ENCODE measurements around the gene ANKS1B. TPM values are rescaled to one million over a fixed set of nuclear protein-coding genes. Genes with fewer than 3 reads are reported as not detected.
"Not testable (repeated sequence)": the region's sequence is repeated elsewhere in the genome, so short reads cannot be mapped to it uniquely, and the experiment has no call there.

ANKS1B gene
- total RNA-seq, 1 donor from 2014 or later: 5.6 TPM

- no peak overlapping the region for H3K27ac Mint-ChIP-seq (ENCODE audit: unreplicated experiment)
- H3K36me3 Mint-ChIP-seq (ENCODE audit: low read depth): no peaks in the 10 kb centered on the region
- no peaks in the 10 kb centered on the region for H3K27me3 Mint-ChIP-seq (ENCODE audit: low read depth)
- TF ChIP-seq CTCF (conservative IDR thresholded peaks at IDR 0.05): no peak
- no peak for DNase-seq (ENCODE audit: low read depth, low spot score)
- peaks cover 6% of the 10 kb centered on the region for H3K9me3 Mint-ChIP-seq
- peaks cover 9% of the 10 kb centered on the region for H3K4me1 Mint-ChIP-seq
- no peak overlapping the region for H3K4me3 Mint-ChIP-seq
These were observed 388.0 kb downstream of the ANKS1B start for GRCh38 chr12:99596762-99597161.

DNA sequence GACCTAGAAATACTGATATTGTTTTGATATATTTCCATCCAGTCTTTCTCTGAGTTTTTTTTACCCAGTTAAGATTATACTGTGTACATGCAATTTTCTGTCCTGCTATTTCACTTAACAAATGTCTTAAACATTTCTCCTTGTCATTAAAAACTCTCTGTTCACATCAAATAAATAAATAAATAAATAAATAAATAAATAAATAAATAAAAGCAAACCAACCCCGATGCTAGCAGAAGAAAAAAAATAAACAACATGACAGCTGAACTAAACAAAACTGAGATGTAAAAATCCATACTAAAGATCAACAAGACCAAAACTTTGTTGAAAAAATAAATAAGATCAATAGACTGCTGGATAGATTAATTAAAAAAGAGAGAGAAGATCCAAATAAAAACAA lies 407.6 kb downstream of the ANKS1B start:
- not testable (repeated sequence) for H3K4me1 Mint-ChIP-seq; DNase-seq (ENCODE audit: low read depth, low spot score); H3K4me3 Mint-ChIP-seq

DNA sequence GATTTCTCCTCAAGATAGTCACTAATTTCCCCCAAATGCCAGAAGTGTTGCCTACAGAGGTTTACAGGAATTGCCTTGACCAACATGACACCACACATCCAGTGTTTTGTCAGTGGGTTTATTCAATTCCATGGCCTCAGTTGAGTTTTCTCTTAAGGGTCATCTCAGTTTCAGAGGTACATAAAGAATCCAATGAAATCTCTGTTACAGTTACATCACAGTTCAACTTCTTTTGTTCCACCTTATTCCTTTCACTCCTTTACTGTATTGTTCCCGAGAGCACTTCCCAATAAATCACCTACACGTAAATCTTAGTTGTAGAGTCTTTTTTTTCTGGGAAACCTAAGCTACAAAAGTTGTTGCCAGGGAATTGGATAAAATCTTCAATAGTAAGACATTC lies 410.8 kb downstream of the ANKS1B start:
- DNase-seq (ENCODE audit: low read depth, low spot score): no peak
- no peak for TF ChIP-seq CTCF (conservative IDR thresholded peaks at IDR 0.05)
- Mint-ChIP-seq H3K36me3 (ENCODE audit: low read depth) (peaks cover 3% of the 10 kb centered on the region), H3K9me3 (no peaks in the 10 kb centered on the region), H3K27me3 (ENCODE audit: low read depth) (no peaks in the 10 kb centered on the region), H3K4me3 (no peak overlapping the region), H3K27ac (ENCODE audit: unreplicated experiment) (no peak overlapping the region), H3K4me1 (no peaks in the 10 kb centered on the region)

More for the DNA sequence above, 407.6 kb downstream of the ANKS1B start:
- not testable (repeated sequence) for H3K36me3 Mint-ChIP-seq (ENCODE audit: low read depth); H3K9me3 Mint-ChIP-seq; H3K27ac Mint-ChIP-seq (ENCODE audit: unreplicated experiment); H3K27me3 Mint-ChIP-seq (ENCODE audit: low read depth)

DNA sequence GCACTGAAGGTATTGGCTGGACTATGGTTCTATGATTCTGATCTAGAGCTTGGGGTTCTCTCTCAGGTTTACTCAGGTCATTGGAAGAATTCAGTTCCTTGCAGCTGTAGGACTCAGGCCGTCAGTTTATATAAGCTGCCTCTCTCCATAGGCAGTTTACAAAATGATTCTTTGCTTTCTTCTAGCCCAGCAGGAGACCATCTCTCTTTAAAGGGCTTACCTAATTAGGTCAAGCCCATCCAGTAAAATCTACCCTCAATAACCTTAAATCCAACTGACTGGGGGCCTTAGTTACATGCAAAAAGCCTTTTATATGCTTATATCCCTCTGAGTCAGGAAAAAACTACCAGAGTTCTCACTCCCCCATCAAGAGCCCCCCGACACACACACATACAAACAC lies 417.7 kb downstream of the ANKS1B start:
- no peak overlapping the region for H3K27ac Mint-ChIP-seq (ENCODE audit: unreplicated experiment)
- H3K27me3 Mint-ChIP-seq (ENCODE audit: low read depth): no peaks in the 10 kb centered on the region
- no peak for DNase-seq (ENCODE audit: low read depth, low spot score)
- H3K9me3 Mint-ChIP-seq: peaks cover 6% of the 10 kb centered on the region
- peaks cover 6% of the 10 kb centered on the region for H3K36me3 Mint-ChIP-seq (ENCODE audit: low read depth)
- TF ChIP-seq CTCF (conservative IDR thresholded peaks at IDR 0.05): no peak
- peaks cover 14% of the 10 kb centered on the region for H3K4me1 Mint-ChIP-seq
- H3K4me3 Mint-ChIP-seq: no peak overlapping the region

- Mint-ChIP-seq H3K9me3 (peaks cover 23% of the 10 kb centered on the region), H3K27me3 (ENCODE audit: low read depth) (no peaks in the 10 kb centered on the region), H3K4me1 (no peaks in the 10 kb centered on the region), H3K27ac (ENCODE audit: unreplicated experiment) (no peak overlapping the region), H3K4me3 (no peak overlapping the region), H3K36me3 (ENCODE audit: low read depth) (peaks cover 11% of the 10 kb centered on the region)
- no peak for DNase-seq (ENCODE audit: low read depth, low spot score)
- TF ChIP-seq CTCF (conservative IDR thresholded peaks at IDR 0.05): no peak
These were observed 426.6 kb downstream of the ANKS1B start for GRCh38 chr12:99558109-99558508.

DNA sequence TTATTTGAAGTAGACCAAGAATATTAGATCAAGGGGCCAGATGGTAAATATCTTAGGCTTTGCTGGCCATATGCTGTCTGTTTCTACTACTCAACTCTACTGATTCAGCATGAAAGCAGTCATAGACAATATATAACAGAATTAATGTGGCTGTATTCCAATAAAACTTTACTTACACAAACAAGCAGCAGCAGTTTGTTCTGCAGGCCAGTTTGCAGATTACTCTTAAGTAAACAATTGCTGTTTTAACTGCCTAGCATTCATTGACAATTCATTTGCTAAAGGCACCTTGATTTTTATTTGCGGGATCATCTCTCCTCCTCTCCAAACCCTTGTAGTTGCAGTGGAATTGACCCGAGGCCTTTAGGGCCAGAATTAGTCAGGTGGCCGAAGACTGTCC lies 431.3 kb downstream of the ANKS1B start:
- no peak overlapping the region for H3K4me3 Mint-ChIP-seq
- DNase-seq (ENCODE audit: low read depth, low spot score): no peak
- H3K36me3 Mint-ChIP-seq (ENCODE audit: low read depth): peaks cover 8% of the 10 kb centered on the region
- no peak overlapping the region for H3K27ac Mint-ChIP-seq (ENCODE audit: unreplicated experiment)
- no peaks in the 10 kb centered on the region for H3K4me1 Mint-ChIP-seq
- no peak for TF ChIP-seq CTCF (conservative IDR thresholded peaks at IDR 0.05)
- H3K9me3 Mint-ChIP-seq: peaks cover 21% of the 10 kb centered on the region
- H3K27me3 Mint-ChIP-seq (ENCODE audit: low read depth): no peaks in the 10 kb centered on the region
